RWPE2 (cell line): ENCODE results near the gene EML1.

Experiments used
- ATAC-seq: fragments of 200-7000 bp; cut with Tn5 transposase; 3 replicates; pipeline ENCODE4 v1.9.1; 2021; ENCODE audit warnings: low read depth
- DNase-seq: peaks from one replicate; pipeline ENCODE4 v3.0.0-alpha.2; 2020; ENCODE audit warnings: low spot score
- H3K27ac ChIP-seq: fragments of 450-650 bp; 2 replicates; pipeline ENCODE4 v1.5.1; 2017; ENCODE audit warnings: mild to moderate bottlenecking; ENCODE audit not compliant: poor library complexity, severe bottlenecking
- H3K27me3 ChIP-seq: fragments of 250-450 bp; sonication (Bioruptor Pico); 2 replicates; pipeline ENCODE4 v1.5.1; 2021; ENCODE audit warnings: mild to moderate bottlenecking, moderate library complexity; ENCODE audit not compliant: insufficient read depth, poor library complexity, severe bottlenecking
- H3K36me3 ChIP-seq: fragments of 250-450 bp; sonication (Bioruptor Pico); 2 replicates; pipeline ENCODE4 v1.5.1; 2020; ENCODE audit warnings: low read depth, mild to moderate bottlenecking, moderate library complexity
- H3K4me1 ChIP-seq: fragments of 250-450 bp; sonication (Bioruptor Pico); 2 replicates; pipeline ENCODE4 v1.5.1; 2021; ENCODE audit warnings: mild to moderate bottlenecking, moderate library complexity; ENCODE audit not compliant: insufficient read depth, poor library complexity, severe bottlenecking
- H3K4me3 ChIP-seq: fragments of 250-450 bp; sonication (Bioruptor Pico); 2 replicates; pipeline ENCODE4 v1.5.1; 2021; ENCODE audit warnings: mild to moderate bottlenecking, moderate library complexity; ENCODE audit not compliant: severe bottlenecking
- H3K9me3 ChIP-seq: fragments of 250-450 bp; sonication (Bioruptor Pico); 2 replicates; pipeline ENCODE4 v1.5.1; 2021; ENCODE audit warnings: mild to moderate bottlenecking, moderate library complexity; ENCODE audit not compliant: severe bottlenecking
- CTCF ChIP-seq: fragments of 450-650 bp; IDR thresholded peaks from one replicate; pipeline ENCODE4 v1.5.1; 2017; ENCODE audit warnings: mild to moderate bottlenecking, moderate library complexity; ENCODE audit not compliant: poor library complexity, severe bottlenecking

Gene EML1

GRCh38 chr14:99790978-99791376 is 2.2 kb upstream of the EML1 start:
- no peak for TF ChIP-seq CTCF
- Histone ChIP-seq H3K9me3 (no peaks in the 10 kb centered on the region), H3K27ac (no peak overlapping the region), H3K36me3 (no peaks in the 10 kb centered on the region), H3K4me1 (peaks cover 6% of the 10 kb centered on the region), H3K4me3 (no peak overlapping the region), H3K27me3 (no peaks in the 10 kb centered on the region)
- ATAC-seq (peak; percentile 26; the same call in 2 of the 3 replicates), DNase-seq (no peak)

GRCh38 chr14:99791476-99792209 is 1.6 kb upstream of the EML1 start:
- Histone ChIP-seq H3K4me3 (no peak overlapping the region), H3K27ac (no peak overlapping the region)
- DNase-seq, result no peak

GRCh38 chr14:99792210-99792535 is 1.0 kb upstream of the EML1 start:
- TF ChIP-seq CTCF, result no peak
- Histone ChIP-seq H3K9me3 (no peaks in the 10 kb centered on the region), H3K36me3 (no peaks in the 10 kb centered on the region), H3K27me3 (no peaks in the 10 kb centered on the region), H3K4me1 (peaks cover 6% of the 10 kb centered on the region), H3K4me3 (no peak overlapping the region), H3K27ac (no peak overlapping the region)
- ATAC-seq, result no peak
- DNase-seq, result no peak

More at GRCh38 chr14:99791476-99792209, 1.6 kb upstream of the EML1 start:
- no peak for ATAC-seq
- Histone ChIP-seq H3K36me3 (no peaks in the 10 kb centered on the region), H3K4me1 (peaks cover 6% of the 10 kb centered on the region), H3K9me3 (no peaks in the 10 kb centered on the region), H3K27me3 (no peaks in the 10 kb centered on the region)
- TF ChIP-seq CTCF, result no peak

- H3K27me3 ChIP-seq, result no peaks in the 10 kb centered on the region
- H3K36me3 ChIP-seq, result no peaks in the 10 kb centered on the region
- TF ChIP-seq CTCF, result no peak
- no peak overlapping the region for H3K27ac ChIP-seq
- H3K4me3 ChIP-seq, result peak overlapping the region; percentile 86
- no peak for DNase-seq
- ATAC-seq, result no peak
- peaks cover 6% of the 10 kb centered on the region for H3K4me1 ChIP-seq
- no peaks in the 10 kb centered on the region for H3K9me3 ChIP-seq
Measured at GRCh38 chr14:99792551-99793212, 531 bp upstream of the EML1 start.
